HG03432 (cell line): ENCODE data around the gene RGCC.
"Not testable (repeated sequence)": the region's sequence is repeated elsewhere in the genome, so short reads cannot be mapped to it uniquely, and the experiment has no call there.

ENCODE experiments used
- ATAC-seq: cut with Tn5 transposase; IDR thresholded peaks from one replicate; pipeline ENCODE4 v1.9.1; 2021; ENCODE audit warnings: mild to moderate bottlenecking, moderate library complexity; ENCODE audit not compliant: unreplicated experiment

Gene RGCC, protein sequence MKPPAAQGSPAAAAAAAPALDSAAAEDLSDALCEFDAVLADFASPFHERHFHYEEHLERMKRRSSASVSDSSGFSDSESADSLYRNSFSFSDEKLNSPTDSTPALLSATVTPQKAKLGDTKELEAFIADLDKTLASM

DNA sequence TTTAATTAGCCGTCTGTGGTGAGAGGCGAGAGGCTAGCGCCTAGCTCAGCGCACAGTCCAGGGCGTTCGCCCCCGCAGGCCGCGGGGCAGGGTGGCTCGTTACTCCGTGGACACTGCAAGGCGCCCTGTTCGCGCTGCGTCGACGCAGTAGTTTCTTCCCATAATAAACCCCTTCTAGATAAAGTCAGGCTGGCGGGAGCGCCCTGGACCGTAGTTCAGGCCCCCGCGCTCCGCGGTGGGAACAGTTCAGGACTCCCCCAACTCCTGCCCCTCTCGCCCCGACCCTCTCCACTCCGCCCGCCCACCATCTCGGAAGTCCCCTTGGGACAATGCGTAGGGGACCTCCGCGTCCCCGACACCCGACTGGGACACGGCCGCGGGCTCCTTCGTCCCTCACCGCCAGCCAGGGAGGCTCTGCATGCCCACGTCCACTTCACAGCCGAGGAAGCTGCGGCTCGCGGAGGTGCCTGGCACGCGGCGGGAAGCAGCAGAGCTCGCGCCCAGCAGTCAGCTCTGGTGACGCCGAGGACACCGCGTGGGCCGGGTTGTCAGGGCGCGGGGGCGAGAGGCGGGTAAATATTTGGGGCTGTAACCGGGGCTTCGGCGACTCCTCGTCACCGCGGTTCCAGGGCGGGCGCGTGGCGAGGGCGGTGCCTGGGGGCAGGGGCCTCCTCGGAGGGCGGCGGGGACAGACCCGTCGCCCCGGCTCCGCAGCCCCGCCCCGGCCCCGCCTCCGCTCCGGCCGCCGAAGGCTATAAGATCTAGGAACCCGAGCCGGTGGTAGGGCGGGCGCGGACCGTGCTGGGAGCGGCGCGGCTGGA is at the start of gene RGCC:
Gene RGCC (plus strand): TSS at position 783 of the 821 bp plus-strand sequence. CDS start 158 bp downstream, outside the sequence.
- peak; percentile 74 for ATAC-seq

DNA sequence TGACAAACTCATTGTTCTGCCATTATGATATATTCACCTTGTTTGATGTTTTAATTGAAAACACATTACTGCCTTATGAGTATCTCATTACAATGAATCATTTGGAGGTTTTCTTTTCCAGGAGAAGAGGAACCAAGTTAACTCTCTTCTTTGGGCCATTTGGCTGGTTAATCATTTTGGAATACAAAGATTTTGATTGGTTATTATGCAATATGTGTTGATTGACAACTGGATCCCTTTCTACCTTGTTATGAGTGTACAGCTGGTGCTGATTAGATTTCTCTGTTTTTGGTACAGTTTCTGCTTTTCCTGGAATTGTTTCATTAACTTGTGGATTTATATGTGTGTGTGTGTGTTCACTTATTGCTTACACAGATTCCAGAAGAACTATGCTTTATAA is 49.2 kb upstream of the RGCC start:
- no peak for ATAC-seq

DNA sequence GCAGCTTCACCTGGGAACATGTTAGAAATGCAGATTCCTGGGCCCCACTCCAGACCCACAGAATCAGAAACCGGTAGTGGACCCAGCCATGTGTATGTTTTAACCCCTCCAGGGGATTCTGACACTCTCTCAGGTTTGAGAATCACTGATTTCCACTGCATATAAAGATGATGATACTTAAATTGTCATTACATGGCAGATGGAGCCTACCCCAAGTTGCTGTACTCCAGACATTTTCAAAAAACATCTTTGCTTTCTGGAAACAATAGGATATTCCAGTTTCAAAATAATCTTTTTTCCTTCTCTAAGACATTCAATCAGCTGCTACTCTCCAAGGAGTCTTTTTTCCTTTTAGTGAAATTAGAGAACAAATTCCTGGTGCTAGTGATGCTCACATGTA is 48.6 kb upstream of the RGCC start:
- no peak for ATAC-seq

DNA sequence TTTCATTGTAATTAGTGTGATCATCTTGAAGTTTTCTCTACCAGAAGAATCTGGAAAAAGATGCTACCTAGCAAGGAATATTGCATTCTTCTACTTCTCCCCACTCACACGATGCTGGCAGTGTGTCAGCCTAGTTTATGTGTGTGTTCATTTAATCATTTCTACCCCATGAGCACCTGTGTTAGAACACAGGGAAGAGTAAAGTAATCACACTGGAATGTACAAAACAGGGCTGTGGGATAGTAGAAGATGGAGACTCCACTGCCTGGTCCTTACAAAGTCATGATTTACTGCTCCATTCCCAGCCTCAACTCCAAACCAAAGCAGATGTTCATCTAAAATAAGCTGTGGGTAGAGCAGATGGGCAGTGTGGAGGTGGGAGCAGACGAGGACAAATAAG is 47.7 kb upstream of the RGCC start:
- ATAC-seq = no peak

- ATAC-seq = no peak
These were observed 46.3 kb upstream of the RGCC start for GRCh38 chr13:41411060-41411459.

DNA sequence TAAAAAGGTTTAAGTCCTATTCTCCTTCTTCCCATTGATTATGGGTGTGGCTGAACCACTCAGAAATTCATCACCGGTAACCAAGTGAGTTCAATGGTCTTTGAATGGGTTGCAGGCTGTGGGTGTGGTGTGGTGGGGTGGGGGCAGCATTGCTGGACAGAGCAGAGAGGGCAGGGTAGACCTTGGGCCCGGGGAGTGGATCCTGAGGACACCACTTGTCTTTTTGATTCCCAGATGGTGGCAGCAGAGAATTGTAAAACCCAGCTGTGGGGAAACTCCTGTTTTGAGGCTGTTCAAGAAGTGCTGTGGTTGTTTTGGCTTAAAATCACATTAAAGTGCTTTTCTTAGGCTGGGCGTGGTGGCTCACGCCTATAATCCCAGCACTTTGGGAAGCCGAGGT is 45.8 kb upstream of the RGCC start:
- no peak for ATAC-seq

DNA sequence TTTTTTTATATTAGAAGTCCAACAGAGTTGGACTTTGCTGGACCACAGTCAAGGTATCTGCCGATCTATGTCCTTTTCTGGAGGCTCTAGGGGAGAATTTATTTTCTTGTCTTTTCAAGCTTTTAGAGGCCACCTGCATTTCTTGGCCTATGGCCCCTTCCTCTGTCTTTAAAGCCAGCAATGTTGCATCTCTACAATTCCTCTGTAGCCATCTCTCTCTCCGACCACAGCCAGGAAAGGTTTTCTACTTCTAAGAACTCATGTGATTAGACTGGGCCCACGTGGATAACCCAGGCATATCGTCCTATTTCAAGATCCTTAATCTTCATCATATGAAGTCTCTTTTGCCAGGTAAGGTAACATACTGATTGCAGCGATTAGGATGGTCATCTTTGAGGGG is 43.5 kb upstream of the RGCC start:
- ATAC-seq = no peak

GRCh38 chr13:41416276-41416675 is 41.1 kb upstream of the RGCC start:
- ATAC-seq = no peak

DNA sequence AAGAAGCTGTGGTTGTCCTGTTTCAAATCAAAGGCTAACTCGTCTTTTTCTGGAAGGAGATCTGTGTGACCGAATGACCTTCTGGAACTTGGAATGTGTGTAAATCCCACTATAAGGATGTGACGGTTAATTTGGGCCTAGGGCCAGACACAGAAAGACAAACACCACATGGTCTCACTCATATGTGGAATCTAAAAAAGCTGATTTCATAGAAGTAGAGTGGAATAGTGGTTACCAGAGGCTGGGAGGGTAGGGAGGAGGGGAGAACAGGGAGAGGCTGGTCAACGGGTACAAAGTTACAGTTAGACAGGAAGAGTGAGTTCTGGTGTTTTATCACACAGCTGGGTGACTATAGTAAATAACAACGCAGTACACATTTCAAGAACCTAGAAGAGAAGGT is 39.3 kb upstream of the RGCC start:
- ATAC-seq = no peak

GRCh38 chr13:41418731-41419130 is 38.6 kb upstream of the RGCC start:
- no peak for ATAC-seq

DNA sequence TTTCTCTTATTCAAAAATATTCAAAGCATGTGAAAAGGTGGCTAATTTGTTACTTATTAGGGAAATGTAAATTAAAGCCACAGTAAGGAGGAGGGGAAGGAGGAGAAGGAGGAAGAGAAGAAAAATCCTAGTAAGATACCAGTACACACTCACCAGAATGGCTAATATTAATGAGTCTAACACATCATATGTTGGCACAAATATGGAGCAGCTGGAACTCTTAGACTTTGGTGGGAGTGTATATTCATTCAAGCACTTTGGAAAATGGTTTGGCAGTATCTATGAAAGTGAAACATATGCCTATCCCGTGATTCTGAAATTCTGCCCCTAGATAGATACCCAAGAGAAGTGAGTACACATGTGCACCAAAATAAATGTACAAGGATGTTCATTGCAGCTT is 38.1 kb upstream of the RGCC start:
- ATAC-seq = no peak

- ATAC-seq = no peak
These were observed 37.2 kb upstream of the RGCC start for GRCh38 chr13:41420146-41420545.

GRCh38 chr13:41421330-41421729 is 36.0 kb upstream of the RGCC start:
- not testable (repeated sequence) for ATAC-seq

DNA sequence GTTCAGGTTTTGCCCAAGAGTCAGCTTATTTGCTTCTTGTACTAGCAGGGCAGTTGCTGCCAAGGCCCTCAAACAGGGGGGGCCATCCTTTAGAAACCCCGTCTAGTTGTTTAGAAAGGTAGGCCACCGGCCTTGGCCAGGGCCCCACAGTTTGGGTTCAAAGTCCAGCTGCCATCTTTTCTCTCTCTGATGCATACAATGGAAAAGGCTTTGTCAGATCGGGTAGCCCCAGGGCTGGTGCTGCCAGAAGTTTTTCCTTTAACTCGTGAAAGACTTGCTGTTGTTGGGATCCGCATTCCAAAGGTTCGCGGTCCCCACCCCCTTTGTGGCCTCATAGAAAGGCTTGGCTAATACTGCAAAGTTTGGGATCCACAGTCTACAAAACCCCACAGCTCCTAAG is 35.4 kb upstream of the RGCC start:
- ATAC-seq = not testable (repeated sequence)

GRCh38 chr13:41423259-41423658 is 34.1 kb upstream of the RGCC start:
- not testable (repeated sequence) for ATAC-seq

GRCh38 chr13:41424675-41425074 is 32.7 kb upstream of the RGCC start:
- ATAC-seq = not testable (repeated sequence)

DNA sequence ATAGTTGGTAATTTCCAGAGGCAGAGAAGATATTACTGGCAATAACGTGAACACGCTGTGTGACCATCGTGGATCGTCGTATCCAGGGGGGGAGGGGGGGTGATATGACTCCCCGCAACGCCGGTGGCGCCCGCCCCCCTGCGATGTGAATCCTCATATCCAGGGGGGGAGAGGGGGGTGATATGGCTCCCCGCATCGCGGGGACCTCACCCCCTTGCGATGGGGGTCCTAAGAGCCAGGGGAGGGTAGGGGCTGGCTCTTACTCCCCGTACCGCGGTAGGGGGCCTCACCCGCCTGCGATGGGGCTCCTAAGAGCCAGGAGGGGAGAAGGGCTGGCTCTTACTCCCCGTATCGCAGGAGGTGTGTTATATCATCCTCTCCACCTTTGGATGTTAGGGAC is 31.3 kb upstream of the RGCC start:
- ATAC-seq = no peak

GRCh38 chr13:41427666-41428065 is 29.7 kb upstream of the RGCC start:
- ATAC-seq = no peak

DNA sequence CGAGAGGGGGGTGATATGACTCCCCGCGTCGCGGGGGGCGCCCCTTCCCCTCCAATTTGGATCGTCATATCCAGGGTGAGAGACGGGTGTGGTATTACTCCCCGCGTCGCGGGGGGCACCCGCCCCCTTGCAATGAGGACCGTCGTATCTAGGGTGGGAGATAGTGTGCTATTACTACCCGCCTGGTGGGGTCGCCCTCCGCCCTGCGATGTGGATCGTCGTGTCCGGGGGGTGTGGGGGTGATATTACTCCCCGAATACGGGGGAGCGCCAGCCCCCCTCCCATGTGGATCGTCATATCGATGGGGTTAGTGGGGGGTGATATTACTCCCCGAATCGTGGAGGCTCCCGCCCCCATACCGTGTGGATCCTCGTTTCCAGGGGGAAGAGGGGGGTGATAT is 29.2 kb upstream of the RGCC start:
- ATAC-seq = no peak

DNA sequence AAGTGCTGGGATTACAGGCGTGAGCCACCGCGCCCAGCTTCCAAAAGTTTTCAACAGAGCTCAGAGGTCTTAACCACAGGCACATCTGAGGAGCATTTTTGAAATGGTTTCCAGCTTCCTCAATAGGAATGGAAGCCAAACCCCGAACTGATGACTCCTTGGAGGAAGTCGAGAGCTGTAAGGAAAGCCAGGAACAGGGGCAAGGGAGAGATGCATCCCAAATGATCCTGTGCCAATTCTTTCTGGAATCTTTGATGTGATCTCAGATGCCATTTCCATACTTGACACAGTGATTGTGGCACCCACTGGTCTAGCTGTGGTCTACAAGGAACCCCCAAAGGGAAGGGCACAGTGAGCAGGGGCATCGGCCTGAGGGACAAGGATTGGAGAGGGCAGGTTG is 23.3 kb upstream of the RGCC start:
- ATAC-seq = not testable (repeated sequence)

DNA sequence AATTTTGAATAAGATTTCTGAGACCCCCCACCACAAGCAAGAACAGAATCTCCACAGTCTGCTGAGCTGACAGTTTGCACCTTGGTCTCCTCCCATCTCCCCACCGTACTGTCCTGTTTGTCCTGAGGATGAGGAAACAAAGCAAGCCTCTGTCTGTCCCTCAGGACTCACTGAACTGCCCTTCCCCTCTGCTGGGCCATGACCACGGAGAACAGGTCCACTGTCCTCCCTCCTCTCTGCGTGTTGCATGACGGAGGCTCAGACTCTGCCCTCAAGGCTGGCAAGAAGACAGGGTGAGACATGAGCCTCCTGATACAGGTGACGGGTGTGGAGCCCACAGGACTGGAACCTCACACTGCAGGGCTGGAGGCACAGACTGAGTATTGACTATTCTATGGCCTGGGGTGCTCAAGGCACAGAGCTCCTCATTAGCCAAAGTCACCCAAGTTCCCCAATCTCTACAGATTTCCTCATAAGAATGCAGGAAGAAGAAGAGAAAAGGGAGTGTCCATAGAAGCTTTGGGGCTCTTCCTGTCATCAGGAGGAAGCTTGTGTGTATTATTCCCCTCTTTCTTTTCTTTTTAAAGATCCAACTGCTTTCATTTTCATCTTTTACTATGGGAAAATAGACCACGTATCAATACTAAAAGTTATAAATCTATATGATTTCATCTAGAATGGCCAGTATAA is 22.4 kb upstream of the RGCC start:
- ATAC-seq = no peak

DNA sequence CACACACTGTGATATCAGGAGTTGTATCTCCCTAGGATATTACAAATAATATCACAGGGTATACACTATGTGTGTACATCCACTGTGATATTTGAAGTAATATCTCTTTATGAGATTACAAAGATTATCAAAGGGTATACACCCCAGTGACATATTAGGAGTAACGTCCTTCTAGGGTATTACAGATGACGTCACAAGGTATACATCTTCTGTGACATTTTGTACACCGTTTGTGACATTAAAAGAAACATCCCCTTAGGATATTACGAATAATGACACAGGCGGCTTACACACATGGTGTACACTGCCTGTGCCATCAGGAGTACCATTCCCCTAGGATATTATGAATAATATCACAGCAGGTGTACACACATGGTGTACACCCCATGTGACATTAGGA is 13.4 kb upstream of the RGCC start:
- ATAC-seq = no peak
